Stimulated activated CD4-positive, alpha-beta T cell treated with anti-CD3 and anti-CD28 coated beads, Interleukin-15, amount 100 ng/mL, for 24 hours (primary cell): Measurements from ENCODE around the gene NDOR1.

Source experiments
- DNase-seq: peaks from one replicate; pipeline ENCODE4 v3.0.0-alpha.2; 2020

The NDOR1 gene

GRCh38 chr9:137266162-137266527, 60.6 kb downstream of the NDOR1 start:
- DNase-seq = no peak
